SK-N-SH treated with all-trans-retinoic acid at 6 μM for 48 hours (cell line): ENCODE results near the gene MYD88.

ENCODE experiments used
- ATAC-seq: fragments of 200-7000 bp; cut with Tn5 transposase; 3 replicates; pipeline ENCODE4 v1.9.1; 2020; ENCODE audit warnings: mild to moderate bottlenecking, moderate library complexity
- ARNTL ChIP-seq: fragments of 450-650 bp; formaldehyde crosslinking; IDR thresholded peaks from 2 replicates; pipeline ENCODE4 v1.5.0; 2020; ENCODE audit warnings: low read depth, mild to moderate bottlenecking, moderate library complexity, borderline replicate concordance
- CSDC2 ChIP-seq: fragments of 250-450 bp; sonication (Bioruptor Pico); IDR thresholded peaks from 2 replicates; pipeline ENCODE4 v1.5.0; 2020; ENCODE audit warnings: mild to moderate bottlenecking, moderate library complexity
- ESRRG ChIP-seq: fragments of 250-450 bp; sonication (Bioruptor Pico); IDR thresholded peaks from 2 replicates; pipeline ENCODE4 v1.6.1; 2021; ENCODE audit warnings: mild to moderate bottlenecking
- GLIS3 ChIP-seq: fragments of 250-450 bp; sonication (Bioruptor Pico); IDR thresholded peaks from 2 replicates; pipeline ENCODE4 v1.5.0; 2020; ENCODE audit warnings: mild to moderate bottlenecking, moderate library complexity
- ISL1 ChIP-seq: fragments of 250-450 bp; sonication (Bioruptor Pico); IDR thresholded peaks from 2 replicates; pipeline ENCODE4 v2.1.2; 2022; ENCODE audit warnings: mild to moderate bottlenecking, moderate library complexity
- POU6F1 ChIP-seq: fragments of 250-450 bp; sonication (Bioruptor Pico); IDR thresholded peaks from 2 replicates; pipeline ENCODE4 v1.8.0; 2021; ENCODE audit warnings: low read depth, mild to moderate bottlenecking, moderate library complexity, borderline replicate concordance
- PPARA ChIP-seq: fragments of 250-450 bp; sonication (Bioruptor Pico); IDR thresholded peaks from 2 replicates; pipeline ENCODE4 v1.5.0; 2020; ENCODE audit warnings: mild to moderate bottlenecking, borderline replicate concordance
- RARB ChIP-seq: fragments of 250-450 bp; sonication (Bioruptor Pico); IDR thresholded peaks from 2 replicates; pipeline ENCODE4 v1.8.0; 2021; ENCODE audit warnings: mild to moderate bottlenecking, moderate library complexity
- TCF4 ChIP-seq: fragments of 250-450 bp; sonication (Bioruptor Pico); IDR thresholded peaks from 2 replicates; pipeline ENCODE4 v1.8.0; 2021; ENCODE audit warnings: mild to moderate bottlenecking, moderate library complexity, borderline replicate concordance
- TOX ChIP-seq: fragments of 250-450 bp; sonication (Bioruptor Pico); IDR thresholded peaks from 2 replicates; pipeline ENCODE4 v1.8.0; 2021; ENCODE audit warnings: mild to moderate bottlenecking, moderate library complexity, borderline replicate concordance
- ZC3H10 ChIP-seq: fragments of 250-450 bp; sonication (Bioruptor Pico); IDR thresholded peaks from 2 replicates; pipeline ENCODE4 v1.5.1; 2021; ENCODE audit warnings: mild to moderate bottlenecking, moderate library complexity
- ZFP3 ChIP-seq: fragments of 250-450 bp; sonication (Bioruptor Pico); IDR thresholded peaks from 2 replicates; pipeline ENCODE4 v1.5.0; 2020; ENCODE audit warnings: mild to moderate bottlenecking, moderate library complexity
- ZFP30 ChIP-seq: fragments of 450-650 bp; formaldehyde crosslinking; IDR thresholded peaks from 2 replicates; pipeline ENCODE4 v1.5.0; 2022; ENCODE audit warnings: mild to moderate bottlenecking, moderate library complexity
- ZNF70 ChIP-seq: fragments of 450-650 bp; formaldehyde crosslinking; IDR thresholded peaks from 2 replicates; pipeline ENCODE4 v1.5.0; 2020; ENCODE audit warnings: mild to moderate bottlenecking, moderate library complexity
- ZNF8 ChIP-seq: fragments of 450-650 bp; formaldehyde crosslinking; IDR thresholded peaks from 2 replicates; pipeline ENCODE4 v1.5.0; 2020; ENCODE audit warnings: mild to moderate bottlenecking, moderate library complexity
- TF ChIP-seq, protein P1 (sequence below): fragments of 250-450 bp; sonication (Bioruptor Pico); IDR thresholded peaks from 2 replicates; pipeline ENCODE4 v1.5.0; 2020; ENCODE audit warnings: mild to moderate bottlenecking, moderate library complexity
- TF ChIP-seq, protein P2 (sequence below): fragments of 250-450 bp; sonication (Bioruptor Pico); IDR thresholded peaks from 2 replicates; pipeline ENCODE4 v1.5.1; 2020; ENCODE audit warnings: low read depth, mild to moderate bottlenecking, moderate library complexity
- TF ChIP-seq, protein P3 (sequence below): fragments of 250-450 bp; sonication (Bioruptor Pico); IDR thresholded peaks from 2 replicates; pipeline ENCODE4 v1.8.0; 2020; ENCODE audit warnings: mild to moderate bottlenecking, moderate library complexity, borderline replicate concordance

MYD88 gene

GRCh38 chr3:38153221-38153620 is 14.8 kb downstream of the MYD88 start (continued):
- no peak for TF ChIP-seq TOX (CRISPR knock-in tag)

DNA sequence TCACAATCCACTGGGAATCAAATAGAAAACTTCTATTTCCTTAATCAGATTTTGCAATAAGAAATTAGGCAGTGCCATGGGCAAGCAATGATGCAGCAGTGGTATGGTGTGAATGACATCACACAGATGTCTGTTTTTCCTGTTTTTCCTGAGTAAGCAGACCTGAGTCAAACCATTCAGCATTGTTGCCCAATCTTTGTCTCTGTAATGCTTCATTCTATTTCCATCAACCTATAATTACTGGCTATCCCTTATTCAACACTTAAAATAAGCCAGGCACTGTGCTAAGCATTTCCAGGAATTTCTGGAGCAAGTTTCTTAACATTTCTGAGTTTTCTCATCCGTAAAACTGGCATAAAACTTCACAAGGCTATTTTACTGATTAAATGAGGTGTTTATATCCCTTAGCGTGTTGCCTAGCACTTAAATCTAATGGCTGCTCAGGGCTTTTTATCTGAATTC is 15.6 kb downstream of the MYD88 start:
- ATAC-seq = no peak
- TF ChIP-seq ISL1 (CRISPR knock-in tag) (peak; percentile 36; the same call in 1 of the 2 replicates), ZC3H10 (CRISPR knock-in tag) (no peak)

DNA sequence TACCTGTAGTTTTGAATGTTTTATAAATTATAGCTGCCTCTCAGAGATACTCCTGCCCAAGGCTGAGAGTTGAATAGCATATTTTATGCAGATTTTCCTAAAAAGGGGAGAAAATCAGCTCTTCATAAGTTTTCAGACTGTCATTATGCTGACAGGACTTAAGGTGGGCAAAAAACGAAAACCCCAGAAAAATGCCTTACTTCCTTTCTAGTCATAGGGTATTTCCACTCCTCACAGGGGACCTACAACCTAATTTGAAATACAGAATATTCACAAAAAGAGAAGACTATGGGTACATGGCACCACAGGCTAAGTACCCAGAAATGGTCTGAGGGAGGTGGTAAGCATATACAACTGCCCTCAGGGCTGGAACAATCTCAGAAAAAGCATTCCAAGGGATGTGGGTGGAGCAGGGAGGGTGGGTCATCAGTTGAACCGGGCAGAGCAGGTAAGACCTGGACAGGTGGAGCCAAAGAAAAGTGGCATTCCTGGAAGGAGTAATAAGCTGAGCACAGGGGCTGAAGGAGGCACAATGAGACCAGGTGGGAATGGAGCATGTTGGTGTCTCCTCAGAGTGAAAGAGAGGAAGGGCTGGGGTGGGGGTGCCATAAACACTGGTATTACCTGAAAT is 16.3 kb downstream of the MYD88 start:
- no peak for TF ChIP-seq CSDC2 (CRISPR knock-in tag)
- TF ChIP-seq POU6F1 (CRISPR knock-in tag) = no peak
- TF ChIP-seq, protein P1, sequence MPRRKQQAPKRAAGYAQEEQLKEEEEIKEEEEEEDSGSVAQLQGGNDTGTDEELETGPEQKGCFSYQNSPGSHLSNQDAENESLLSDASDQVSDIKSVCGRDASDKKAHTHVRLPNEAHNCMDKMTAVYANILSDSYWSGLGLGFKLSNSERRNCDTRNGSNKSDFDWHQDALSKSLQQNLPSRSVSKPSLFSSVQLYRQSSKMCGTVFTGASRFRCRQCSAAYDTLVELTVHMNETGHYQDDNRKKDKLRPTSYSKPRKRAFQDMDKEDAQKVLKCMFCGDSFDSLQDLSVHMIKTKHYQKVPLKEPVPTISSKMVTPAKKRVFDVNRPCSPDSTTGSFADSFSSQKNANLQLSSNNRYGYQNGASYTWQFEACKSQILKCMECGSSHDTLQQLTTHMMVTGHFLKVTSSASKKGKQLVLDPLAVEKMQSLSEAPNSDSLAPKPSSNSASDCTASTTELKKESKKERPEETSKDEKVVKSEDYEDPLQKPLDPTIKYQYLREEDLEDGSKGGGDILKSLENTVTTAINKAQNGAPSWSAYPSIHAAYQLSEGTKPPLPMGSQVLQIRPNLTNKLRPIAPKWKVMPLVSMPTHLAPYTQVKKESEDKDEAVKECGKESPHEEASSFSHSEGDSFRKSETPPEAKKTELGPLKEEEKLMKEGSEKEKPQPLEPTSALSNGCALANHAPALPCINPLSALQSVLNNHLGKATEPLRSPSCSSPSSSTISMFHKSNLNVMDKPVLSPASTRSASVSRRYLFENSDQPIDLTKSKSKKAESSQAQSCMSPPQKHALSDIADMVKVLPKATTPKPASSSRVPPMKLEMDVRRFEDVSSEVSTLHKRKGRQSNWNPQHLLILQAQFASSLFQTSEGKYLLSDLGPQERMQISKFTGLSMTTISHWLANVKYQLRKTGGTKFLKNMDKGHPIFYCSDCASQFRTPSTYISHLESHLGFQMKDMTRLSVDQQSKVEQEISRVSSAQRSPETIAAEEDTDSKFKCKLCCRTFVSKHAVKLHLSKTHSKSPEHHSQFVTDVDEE (CRISPR knock-in tag) = no peak
- ATAC-seq = no peak

GRCh38 chr3:38155825-38156224 is 17.4 kb downstream of the MYD88 start:
- TF ChIP-seq, protein P2, sequence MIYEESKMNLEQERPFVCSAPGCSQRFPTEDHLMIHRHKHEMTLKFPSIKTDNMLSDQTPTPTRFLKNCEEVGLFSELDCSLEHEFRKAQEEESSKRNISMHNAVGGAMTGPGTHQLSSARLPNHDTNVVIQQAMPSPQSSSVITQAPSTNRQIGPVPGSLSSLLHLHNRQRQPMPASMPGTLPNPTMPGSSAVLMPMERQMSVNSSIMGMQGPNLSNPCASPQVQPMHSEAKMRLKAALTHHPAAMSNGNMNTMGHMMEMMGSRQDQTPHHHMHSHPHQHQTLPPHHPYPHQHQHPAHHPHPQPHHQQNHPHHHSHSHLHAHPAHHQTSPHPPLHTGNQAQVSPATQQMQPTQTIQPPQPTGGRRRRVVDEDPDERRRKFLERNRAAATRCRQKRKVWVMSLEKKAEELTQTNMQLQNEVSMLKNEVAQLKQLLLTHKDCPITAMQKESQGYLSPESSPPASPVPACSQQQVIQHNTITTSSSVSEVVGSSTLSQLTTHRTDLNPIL (CRISPR knock-in tag) = no peak
- TF ChIP-seq TOX (CRISPR knock-in tag) = no peak
- TF ChIP-seq ZFP30 (CRISPR knock-in tag) = no peak
- TF ChIP-seq ZNF70 (CRISPR knock-in tag) = no peak
- TF ChIP-seq ZFP3 (CRISPR knock-in tag) = no peak
- TF ChIP-seq CSDC2 (CRISPR knock-in tag) = no peak
- TF ChIP-seq ZC3H10 (CRISPR knock-in tag) = no peak
- TF ChIP-seq, protein P1 (CRISPR knock-in tag) = no peak
- TF ChIP-seq ZNF8 (CRISPR knock-in tag) = no peak
- TF ChIP-seq ESRRG = no peak
- no peak for TF ChIP-seq GLIS3 (CRISPR knock-in tag)
- no peak for TF ChIP-seq PPARA (CRISPR knock-in tag)
- TF ChIP-seq TCF4 (CRISPR knock-in tag) = no peak
- no peak for TF ChIP-seq ISL1 (CRISPR knock-in tag)
- no peak for TF ChIP-seq ARNTL (CRISPR knock-in tag)
- TF ChIP-seq RARB (CRISPR knock-in tag) = no peak
- TF ChIP-seq POU6F1 (CRISPR knock-in tag) = no peak
- TF ChIP-seq, protein P3, sequence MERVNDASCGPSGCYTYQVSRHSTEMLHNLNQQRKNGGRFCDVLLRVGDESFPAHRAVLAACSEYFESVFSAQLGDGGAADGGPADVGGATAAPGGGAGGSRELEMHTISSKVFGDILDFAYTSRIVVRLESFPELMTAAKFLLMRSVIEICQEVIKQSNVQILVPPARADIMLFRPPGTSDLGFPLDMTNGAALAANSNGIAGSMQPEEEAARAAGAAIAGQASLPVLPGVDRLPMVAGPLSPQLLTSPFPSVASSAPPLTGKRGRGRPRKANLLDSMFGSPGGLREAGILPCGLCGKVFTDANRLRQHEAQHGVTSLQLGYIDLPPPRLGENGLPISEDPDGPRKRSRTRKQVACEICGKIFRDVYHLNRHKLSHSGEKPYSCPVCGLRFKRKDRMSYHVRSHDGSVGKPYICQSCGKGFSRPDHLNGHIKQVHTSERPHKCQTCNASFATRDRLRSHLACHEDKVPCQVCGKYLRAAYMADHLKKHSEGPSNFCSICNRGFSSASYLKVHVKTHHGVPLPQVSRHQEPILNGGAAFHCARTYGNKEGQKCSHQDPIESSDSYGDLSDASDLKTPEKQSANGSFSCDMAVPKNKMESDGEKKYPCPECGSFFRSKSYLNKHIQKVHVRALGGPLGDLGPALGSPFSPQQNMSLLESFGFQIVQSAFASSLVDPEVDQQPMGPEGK (CRISPR knock-in tag) = no peak
- ATAC-seq = no peak
